Endothelial cell of umbilical vein (primary cell): ENCODE data around the gene NHERF2. TPM values are rescaled to one million over a fixed set of nuclear protein-coding genes. Genes with fewer than 3 reads are reported as not detected.

Source experiments
- Bru-seq: library from RNA; stranded (reverse); fragments of 400-500 nt; gene quantifications from one replicate; lab custom pipeline; 2021; lab: Mats Ljungman, UMichigan
- BruChase-seq, 2 experiments: library from RNA; stranded (reverse); fragments of 400-500 nt; gene quantifications; one replicate each; lab custom pipeline; 2021; lab: Mats Ljungman, UMichigan
- BruUV-seq: library from RNA; stranded (reverse); fragments of 400-500 nt; replicated peaks from 2 replicates; lab custom pipeline; 2021; lab: Mats Ljungman, UMichigan
- CTCF ChIA-PET: fragments of 300-600, 350-600 bp; sonication (Branson Sonifier 250); formaldehyde crosslinking; loops from one replicate; lab custom pipeline; 2021; ENCODE audit warnings: antibody characterized with exemption, inconsistent platforms; lab: Charles Lee
- POLR2A ChIA-PET: fragments of 300-600, 350-600 bp; sonication (Branson Sonifier 250); formaldehyde crosslinking; loops from one replicate; lab custom pipeline; 2021; ENCODE audit warnings: antibody characterized with exemption, inconsistent platforms; lab: Charles Lee
- DNase-seq: peaks from one replicate; pipeline ENCODE4 v3.0.0-alpha.2; 2011; ENCODE audit warnings: low read depth, low spot score
- FAIRE-seq: peaks from 2 replicates; lab custom pipeline; 2011; peaks lifted over from hg19 to GRCh38; lab: Jason Lieb, UNC
- H2AFZ ChIP-seq: 2 replicates; pipeline ENCODE4 v1.6.0; 2012; ENCODE audit warnings: low read depth, low read length, control low read depth, inconsistent platforms
- H3K27ac ChIP-seq: 2 replicates; pipeline ENCODE4 v1.5.1; 2011; ENCODE audit warnings: low read depth, mild to moderate bottlenecking, control low read depth, low read length, moderate library complexity; ENCODE audit not compliant: insufficient read depth
- H3K27me3 ChIP-seq, 2 experiments: 2 replicates each; pipeline versions ENCODE4 v1.6.0 to v1.6.1; 2011; ENCODE audit warnings: low read length in 2 of 2, mixed read lengths in 1 of 2; ENCODE audit not compliant: control insufficient read depth in 2 of 2, insufficient read depth in 2 of 2
- H3K36me3 ChIP-seq, 2 experiments: 2 replicates in 1 of 2; 3 replicates in 1 of 2; pipeline ENCODE4 v1.5.1; 2011; ENCODE audit warnings: low read length in 2 of 2, mild to moderate bottlenecking in 1 of 2, moderate library complexity in 1 of 2; ENCODE audit not compliant: control insufficient read depth in 2 of 2, insufficient read depth in 2 of 2; ENCODE audit errors: extremely low read depth in 1 of 2
- H3K4me1 ChIP-seq: 3 replicates; pipeline ENCODE4 v1.5.1; 2011; ENCODE audit warnings: mild to moderate bottlenecking, low read length; ENCODE audit not compliant: control insufficient read depth, insufficient read depth; ENCODE audit errors: extremely low read depth
- H3K4me2 ChIP-seq: 2 replicates; pipeline ENCODE4 v1.6.1; 2011; ENCODE audit warnings: low read length, control low read depth, mixed read lengths; ENCODE audit not compliant: insufficient read depth
- H3K4me3 ChIP-seq, 3 experiments: fragments of 200-600 bp in 1 of 3; sonication (generic), shearing (Covaris generic) in 1 of 3; replicated peaks in 1 of 3; 2 replicates each; pipeline ENCODE4 v1.5.1; 2011 to 2016; ENCODE audit warnings: control low read depth in 3 of 3, low read length in 3 of 3, mild to moderate bottlenecking in 2 of 3, inconsistent platforms in 1 of 3, low read depth in 1 of 3, moderate library complexity in 1 of 3; ENCODE audit not compliant: insufficient read depth in 1 of 3
- H3K79me2 ChIP-seq: 2 replicates; pipeline ENCODE4 v1.6.0; 2012; ENCODE audit warnings: low read length, inconsistent platforms; ENCODE audit not compliant: control insufficient read depth, insufficient read depth
- H3K9ac ChIP-seq: replicated peaks from 2 replicates; pipeline ENCODE3; 2011; ENCODE audit warnings: low read length, control low read depth; ENCODE audit not compliant: insufficient read depth; ENCODE audit errors: extremely low read depth
- H3K9me1 ChIP-seq: replicated peaks from 3 replicates; pipeline ENCODE4 v1.6.0; 2011; ENCODE audit warnings: mild to moderate bottlenecking, low read length; ENCODE audit not compliant: control insufficient read depth, insufficient read depth; ENCODE audit errors: extremely low read depth
- H3K9me3 ChIP-seq: replicated peaks from 2 replicates; pipeline ENCODE4 v1.5.1; 2012; ENCODE audit warnings: low read length, inconsistent platforms; ENCODE audit not compliant: control insufficient read depth, insufficient read depth
- H4K20me1 ChIP-seq: replicated peaks from 2 replicates; pipeline ENCODE3; 2011; ENCODE audit warnings: mild to moderate bottlenecking, low read length; ENCODE audit not compliant: control insufficient read depth, insufficient read depth; ENCODE audit errors: extremely low read depth
- FOS ChIP-seq: IDR thresholded peaks from 2 replicates; pipeline ENCODE4 v1.6.1; 2011; ENCODE audit warnings: mild to moderate bottlenecking, low read length, moderate library complexity, borderline replicate concordance; ENCODE audit not compliant: insufficient read depth
- MYC ChIP-seq: IDR thresholded peaks from one replicate; pipeline ENCODE4 v1.6.1; 2011; ENCODE audit warnings: mild to moderate bottlenecking, low read depth, low read length
- POLR2A ChIP-seq: IDR thresholded peaks from 2 replicates; pipeline ENCODE4 v1.6.1; 2012; ENCODE audit warnings: low read depth, mild to moderate bottlenecking, control low read depth, low read length
- POLR2AphosphoS5 ChIP-seq: IDR thresholded peaks from 2 replicates; pipeline ENCODE4 v1.6.1; 2012; ENCODE audit warnings: low read depth, mild to moderate bottlenecking, control low read depth, low read length, moderate library complexity; ENCODE audit not compliant: insufficient read depth
- dilution Hi-C: fragments of 300-500 bp; cut with MboI; formaldehyde crosslinking; loops from one replicate; pipeline ENCODE4 v1.15.0; 2019; ENCODE audit warnings: low sequenced_read_pairs; ENCODE audit not compliant: extremely low pct_ligation_motif_present
- intact Hi-C: fragments of 100-400 bp; cut with micrococcal nuclease; formaldehyde crosslinking; loops from one replicate; pipeline ENCODE4 v1.10.0; 2022
- long read RNA-seq: library from polyadenylated mRNA; stranded (forward); transcript quantifications from one replicate; pipeline ENCODE4 v2.0.0, GENCODE V29; 2021
- polyA minus RNA-seq, 3 experiments: library from RNA; depleted of rRNA, polyadenylated mRNA; stranded (reverse); fragments of >200 nt; gene quantifications; 1 replicate in 1 of 3; 2 replicates in 2 of 3; pipeline ENCODE4 v1.2.3, GENCODE V29; 2011
- polyA plus RNA-seq, 4 experiments: library from polyadenylated mRNA; depleted of rRNA in 3 of 4; stranded (reverse) in 3 of 4; unstranded in 1 of 4; fragments of >200 nt; gene quantifications; 2 replicates each; pipeline versions ENCODE4 v1.2.1 to v1.2.3, GENCODE V29; 2011 to 2012; ENCODE audit warnings: missing spikeins in 1 of 4
- total RNA-seq: library from RNA; stranded (reverse); gene quantifications from 2 replicates; pipeline ENCODE4 v1.2.3, GENCODE V29; 2021

Gene NHERF2
- total RNA-seq (71.2 and 77.7 TPM in 2 replicates), polyA plus RNA-seq (65.2 and 84.5 TPM in 2 replicates), polyA minus RNA-seq (15.6 and 18.8 TPM in 2 replicates), Bru-seq, nascent RNA (percentile 38 among the genes with signal in this experiment), BruChase-seq, experiment 1, labeled RNA remaining after a 6-hour chase (percentile 70 among the genes with signal in this experiment), BruChase-seq, experiment 2, labeled RNA remaining after a 2-hour chase (percentile 65 among the genes with signal in this experiment)
- polyA plus RNA-seq (2011; cell fraction: cytosol; rRNA removed) = 58.9 and 90.9 TPM in 2 replicates
- polyA plus RNA-seq (2011; cell fraction: nucleus; rRNA removed) = 39.6 and 43.1 TPM in 2 replicates
- 52.8 and 76.0 TPM in 2 replicates for polyA plus RNA-seq (2012)
- 14.8 TPM for polyA minus RNA-seq (2011; cell fraction: cytosol; rRNA and poly(A)+ RNA removed)
- polyA minus RNA-seq (2011; cell fraction: nucleus; rRNA and poly(A)+ RNA removed) = 5.5 and 15.8 TPM in 2 replicates
- long read RNA-seq, transcript SLC9A3R2-208 (6 exons, 1,199 nt) = minor isoform, 14 of 228 reads
- long read RNA-seq, transcript SLC9A3R2-201 (7 exons, 2,194 nt) = major isoform, 147 of 228 reads
- long read RNA-seq, transcript SLC9A3R2-202 (7 exons, 1,564 nt) = minor isoform, 22 of 228 reads
- long read RNA-seq, partial matches to known transcripts = 12 of 228 reads
- long read RNA-seq, other reads (novel, unspliced or antisense) = 26 of 228 reads

GRCh38 chr16:2026461-2027023, at the start of gene NHERF2:
TSS of gene NHERF2 (plus strand) at chr16:2026902. CDS start at chr16:2027006, 104 bp downstream.
- intact Hi-C loops = no loop called here
- Histone ChIP-seq H3K36me3 (no peaks in the 10 kb centered on the region), H3K4me2 (peak within 1 kb of the TSS; percentile 16), H3K4me1 (peaks cover 31% of the 10 kb centered on the region), H3K9me3 (no peaks in the 10 kb centered on the region), H4K20me1 (no peaks in the 10 kb centered on the region), H3K9ac (peak within 1 kb of the TSS; percentile 44), H3K27ac (no peak within 1 kb of the TSS), H3K27me3 (no peaks in the 10 kb centered on the region), H3K79me2 (peaks cover 15% of the 10 kb centered on the region), H3K9me1 (no peaks in the 10 kb centered on the region), H3K4me3 (peak within 1 kb of the TSS; percentile 2 to 54 (median 20)), H2AFZ (peak within 1 kb of the TSS; percentile 58)
- ChIA-PET CTCF (interaction anchor here (0.7 to 2.0 kb wide), 4 partner anchors 64 to 454 kb away, joined by 3 to 18 read pairs (median 4); no protein-coding TSS in a partner anchor), POLR2A (interaction anchor here (1.5 kb wide), 1 partner anchor 129 kb away, joined by 6 read pairs; the partner anchor contains the start of gene TRAF7)
- TF ChIP-seq POLR2A = peak; percentile 22
- no peak for TF ChIP-seq MYC
- TF ChIP-seq POLR2AphosphoS5 = peak; percentile 20
- no peak for TF ChIP-seq FOS
- FAIRE-seq (no peak), DNase-seq (no peak)
- dilution Hi-C loops = loop anchor here (25.0 kb wide), 1 partner anchor 136 kb away; the partner anchor contains the start of gene TRAF7
- no TSS peak for BruUV-seq
